Stimulated activated CD8-positive, alpha-beta memory T cell treated with anti-CD3 and anti-CD28 coated beads, Interleukin-4, amount 100 ng/mL, for 1 hour (primary cell): ENCODE data around the gene RABL6.
"Not testable (repeated sequence)": the region's sequence is repeated elsewhere in the genome, so short reads cannot be mapped to it uniquely, and the experiment has no call there.

Source experiments
- DNase-seq, 2 donors: peaks; one replicate each; pipeline ENCODE4 v3.0.0-alpha.2; 2020; ENCODE audit warnings: low read depth in 2 of 2, low spot score in 1 of 2

RABL6 gene

DNA sequence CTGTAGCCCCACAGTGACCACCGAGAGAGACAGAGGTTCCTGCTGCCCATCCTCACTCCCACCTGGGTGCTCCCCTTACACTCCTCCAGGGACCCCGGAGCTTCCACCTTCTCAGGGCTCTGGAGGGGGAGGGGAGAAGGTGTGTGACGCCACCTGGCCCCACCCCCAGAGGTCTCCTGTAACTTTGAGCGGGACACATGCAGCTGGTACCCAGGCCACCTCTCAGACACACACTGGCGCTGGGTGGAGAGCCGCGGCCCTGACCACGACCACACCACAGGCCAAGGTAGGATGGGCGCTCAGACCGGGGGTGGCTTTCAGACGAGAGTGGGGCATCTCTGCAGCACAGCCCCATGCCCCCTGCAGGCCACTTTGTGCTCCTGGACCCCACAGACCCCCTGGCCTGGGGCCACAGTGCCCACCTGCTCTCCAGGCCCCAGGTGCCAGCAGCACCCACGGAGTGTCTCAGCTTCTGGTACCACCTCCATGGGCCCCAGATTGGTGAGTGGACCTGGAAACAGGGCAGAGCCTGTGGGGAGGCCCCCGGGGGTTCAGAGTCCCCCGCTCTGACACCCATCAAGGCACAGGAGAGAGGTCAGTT, 48.9 kb downstream of the RABL6 start:
- no peak for DNase-seq

DNA sequence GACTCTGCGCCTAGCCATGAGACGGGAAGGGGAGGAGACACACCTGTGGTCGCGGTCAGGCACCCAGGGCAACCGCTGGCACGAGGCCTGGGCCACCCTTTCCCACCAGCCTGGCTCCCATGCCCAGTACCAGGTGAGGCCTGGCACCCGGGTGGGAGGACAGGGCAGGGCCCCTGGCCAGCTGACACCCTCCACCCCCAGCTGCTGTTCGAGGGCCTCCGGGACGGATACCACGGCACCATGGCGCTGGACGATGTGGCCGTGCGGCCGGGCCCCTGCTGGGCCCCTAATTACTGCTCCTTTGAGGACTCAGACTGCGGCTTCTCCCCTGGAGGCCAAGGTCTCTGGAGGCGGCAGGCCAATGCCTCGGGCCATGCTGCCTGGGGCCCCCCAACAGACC, 49.4 kb downstream of the RABL6 start:
- no peak for DNase-seq

DNA sequence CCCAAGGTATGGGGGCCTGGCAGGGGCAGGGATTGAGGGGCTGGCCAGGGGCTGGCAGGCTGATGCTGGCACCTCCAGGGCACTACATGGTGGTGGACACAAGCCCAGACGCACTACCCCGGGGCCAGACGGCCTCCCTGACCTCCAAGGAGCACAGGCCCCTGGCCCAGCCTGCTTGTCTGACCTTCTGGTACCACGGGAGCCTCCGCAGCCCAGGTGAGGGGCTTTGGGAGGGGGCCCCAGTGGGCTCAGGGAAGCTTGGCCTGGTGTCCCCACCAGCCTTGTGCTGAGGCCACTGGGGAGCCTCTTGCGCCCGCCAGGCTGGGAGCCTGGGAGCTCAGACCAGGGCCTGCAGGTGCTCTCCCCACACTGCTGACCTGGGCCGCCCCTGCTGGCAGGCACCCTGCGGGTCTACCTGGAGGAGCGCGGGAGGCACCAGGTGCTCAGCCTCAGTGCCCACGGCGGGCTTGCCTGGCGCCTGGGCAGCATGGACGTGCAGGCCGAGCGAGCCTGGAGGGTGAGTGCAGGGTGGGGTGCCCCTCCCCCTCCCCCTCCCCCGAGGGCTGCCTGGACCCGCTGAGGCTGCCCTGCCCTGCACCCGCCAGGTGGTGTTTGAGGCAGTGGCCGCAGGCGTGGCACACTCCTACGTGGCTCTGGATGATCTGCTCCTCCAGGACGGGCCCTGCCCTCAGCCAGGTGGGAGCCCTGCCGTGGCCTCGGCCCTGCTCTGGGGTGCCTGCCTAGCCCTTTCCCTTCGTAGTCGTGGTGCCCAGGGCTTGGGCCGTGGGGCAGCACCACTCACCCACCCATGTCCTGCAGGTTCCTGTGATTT, 50.0 kb downstream of the RABL6 start:
- DNase-seq, result no peak

DNA sequence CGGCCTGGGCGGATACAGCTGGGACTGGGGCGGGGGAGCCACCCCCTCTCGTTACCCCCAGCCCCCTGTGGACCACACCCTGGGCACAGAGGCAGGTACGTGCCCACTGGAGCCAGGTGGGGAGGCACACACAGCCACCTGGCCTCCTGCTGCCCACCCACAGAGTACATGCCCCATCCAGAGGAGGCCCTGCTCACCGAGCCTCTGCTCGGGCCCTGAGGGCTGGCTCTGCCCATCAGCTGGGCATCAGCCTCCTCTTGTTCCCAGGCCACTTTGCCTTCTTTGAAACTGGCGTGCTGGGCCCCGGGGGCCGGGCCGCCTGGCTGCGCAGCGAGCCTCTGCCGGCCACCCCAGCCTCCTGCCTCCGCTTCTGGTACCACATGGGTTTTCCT, 50.7 kb downstream of the RABL6 start:
- DNase-seq, result no peak

DNA sequence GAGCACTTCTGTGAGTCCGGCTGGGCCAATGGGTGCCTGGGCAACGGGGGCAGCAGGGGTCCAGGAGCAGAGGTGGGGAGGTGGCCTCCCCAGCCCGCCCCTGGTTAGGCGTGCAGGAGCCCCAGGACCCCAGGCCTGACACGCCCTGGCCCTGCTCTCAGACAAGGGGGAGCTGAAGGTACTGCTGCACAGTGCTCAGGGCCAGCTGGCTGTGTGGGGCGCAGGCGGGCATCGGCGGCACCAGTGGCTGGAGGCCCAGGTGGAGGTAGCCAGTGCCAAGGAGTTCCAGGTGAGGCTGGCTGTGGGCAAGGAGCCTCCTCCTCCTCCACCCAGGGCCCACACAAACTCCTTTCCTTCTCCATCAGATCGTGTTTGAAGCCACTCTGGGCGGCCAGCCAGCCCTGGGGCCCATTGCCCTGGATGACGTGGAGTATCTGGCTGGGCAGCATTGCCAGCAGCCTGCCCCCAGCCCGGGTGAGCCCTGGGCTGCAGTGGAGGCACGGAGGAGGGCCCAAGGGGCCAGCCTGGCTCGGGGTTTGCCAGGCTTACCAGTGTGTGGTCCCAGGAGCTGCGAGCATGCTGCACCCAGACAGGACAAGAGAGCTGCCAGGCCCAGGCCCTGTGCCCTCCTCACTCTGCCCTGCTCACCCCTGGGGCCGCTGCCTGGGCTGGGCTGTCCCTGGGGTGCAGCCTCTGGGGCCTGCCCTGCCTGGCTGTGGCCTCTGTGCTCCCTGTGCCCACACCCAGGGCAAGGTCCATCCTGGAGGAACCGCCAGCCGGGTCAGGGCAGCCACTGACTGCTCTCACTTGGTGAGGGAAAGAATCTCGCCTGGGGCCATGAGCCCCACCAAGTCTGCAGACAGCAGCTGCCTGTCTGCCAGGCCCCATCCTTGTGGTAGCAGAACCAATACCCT, 51.4 kb downstream of the RABL6 start:
- no peak for DNase-seq

DNA sequence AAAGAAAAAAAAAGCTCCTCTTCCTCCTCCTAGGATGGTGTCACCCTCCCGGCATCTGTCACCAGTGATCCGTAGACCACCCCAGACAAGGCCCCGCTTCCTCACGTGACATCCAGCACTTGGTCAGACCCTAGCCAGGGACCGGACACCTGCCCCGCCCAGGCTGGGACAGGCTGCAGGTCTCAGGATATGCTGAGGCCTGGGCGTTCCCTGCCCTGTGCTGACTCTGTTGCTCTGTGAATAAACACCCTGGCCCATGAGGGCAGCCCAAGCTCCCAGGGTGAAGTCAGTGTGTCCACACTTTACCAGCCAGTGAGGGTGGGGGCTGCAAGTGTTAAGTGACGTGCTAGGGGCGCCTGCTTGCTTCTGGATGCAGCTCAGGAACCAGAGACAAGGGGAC, 52.8 kb downstream of the RABL6 start:
- DNase-seq, result no peak

DNA sequence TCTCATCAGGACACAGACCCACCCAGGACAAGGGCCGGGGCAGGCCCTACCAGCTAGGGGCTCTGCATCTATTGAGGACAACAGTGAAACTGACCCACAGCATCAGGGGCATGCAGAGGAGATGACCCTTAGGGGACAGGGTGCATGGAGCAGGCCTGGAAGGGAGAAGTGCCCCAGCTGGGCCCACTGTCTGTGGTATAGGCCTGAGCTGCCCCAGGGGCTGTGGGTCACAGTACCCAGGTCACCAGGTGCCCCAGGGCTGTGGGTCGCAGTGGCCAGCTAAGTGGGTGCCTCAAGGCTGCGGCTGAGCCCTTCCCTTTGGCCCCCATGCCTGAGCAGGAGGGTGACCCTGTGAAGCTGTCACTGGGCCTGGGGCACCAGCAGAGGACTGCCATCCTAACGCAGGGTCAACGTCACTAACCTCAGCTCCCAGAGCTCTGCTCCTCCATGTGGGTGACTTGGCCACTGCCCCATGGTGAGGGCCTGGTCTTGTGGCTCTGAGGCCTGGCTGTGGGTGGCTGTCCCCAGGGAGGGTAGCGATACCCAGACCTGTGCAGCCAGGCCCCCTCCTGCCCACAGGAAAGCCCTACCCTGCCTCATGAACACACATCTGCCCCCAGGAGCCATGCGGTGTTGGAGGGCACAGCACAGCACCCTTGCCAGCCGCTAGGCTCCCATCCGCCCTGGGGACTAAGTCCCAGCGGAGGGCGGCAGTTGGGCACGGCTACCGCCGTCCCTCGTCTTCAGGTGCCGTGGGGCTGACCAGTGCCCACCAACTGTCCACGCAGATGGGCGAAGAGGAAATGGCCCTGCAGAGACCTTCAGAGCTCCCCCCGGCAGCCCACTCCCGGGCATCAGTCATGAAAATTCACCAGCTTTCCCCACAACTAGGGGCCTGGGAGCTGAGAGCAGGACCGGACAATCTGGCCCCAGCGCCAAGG, 53.5 kb downstream of the RABL6 start:
- DNase-seq, result no peak

DNA sequence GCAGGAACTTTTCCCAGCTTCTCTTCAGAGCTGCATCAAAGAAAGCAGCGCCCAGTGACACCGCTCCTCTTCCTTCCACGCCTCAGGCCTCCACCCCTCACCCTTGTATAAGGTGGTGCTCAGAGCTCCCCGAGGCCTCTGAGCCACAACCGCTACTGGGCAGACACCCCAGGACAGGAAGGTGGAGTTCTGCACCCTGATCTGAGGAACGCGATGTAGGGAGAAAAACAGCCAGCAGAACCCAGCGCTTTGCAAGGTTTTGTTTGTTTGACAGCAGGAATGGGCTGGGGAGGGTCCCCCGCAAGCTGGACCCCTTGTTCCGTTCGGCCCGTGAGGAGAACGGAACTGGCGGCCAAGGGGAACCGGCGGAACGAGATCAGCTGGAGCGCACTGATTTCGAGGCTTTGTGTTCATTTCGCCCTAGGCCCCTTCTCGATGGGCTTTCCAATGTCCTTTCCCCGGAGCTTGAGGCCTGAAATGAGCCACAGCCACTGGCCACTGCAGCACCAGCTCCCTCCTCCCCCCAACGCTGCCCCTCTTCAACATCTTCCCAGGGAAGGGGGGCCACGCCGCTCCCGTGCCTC, 54.2 kb downstream of the RABL6 start:
- DNase-seq, result no peak

DNA sequence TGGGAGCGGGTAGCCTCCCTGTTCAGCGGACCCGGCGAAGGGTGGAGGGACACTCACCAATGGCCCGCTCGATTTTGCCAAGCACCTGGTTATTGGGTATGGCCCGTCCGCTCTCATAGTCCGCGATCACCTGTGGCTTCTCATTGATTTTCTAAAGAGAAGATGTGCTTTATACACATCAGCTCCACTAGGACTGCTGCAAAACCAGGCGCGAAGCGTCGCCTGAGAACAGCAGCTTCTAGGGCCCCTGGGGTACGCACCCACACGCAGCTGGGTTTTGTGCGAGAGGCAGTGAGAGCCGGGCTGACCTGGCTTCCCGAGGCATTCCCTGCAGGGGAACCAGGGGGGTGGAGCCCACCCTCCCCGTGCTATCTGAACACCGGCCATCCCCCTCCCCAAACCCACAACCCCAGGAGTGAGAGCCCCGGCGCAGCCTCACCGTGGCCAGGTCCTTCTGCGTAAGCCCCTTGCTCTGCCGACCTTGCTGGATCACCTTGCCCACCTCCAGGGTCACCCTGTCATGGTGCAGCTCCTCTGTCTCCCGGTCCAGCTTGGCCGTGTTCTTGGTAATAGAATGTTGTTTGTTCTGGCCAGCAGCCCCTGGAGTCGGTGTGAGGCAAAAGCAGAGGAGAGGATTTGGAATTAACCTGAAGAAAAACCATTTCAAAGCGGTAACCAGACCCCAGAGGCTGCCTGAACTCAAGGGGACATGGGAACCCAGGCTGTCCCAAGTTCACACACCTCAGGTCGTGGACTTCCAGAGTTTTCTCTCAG, 55.3 kb downstream of the RABL6 start:
- no peak for DNase-seq

DNA sequence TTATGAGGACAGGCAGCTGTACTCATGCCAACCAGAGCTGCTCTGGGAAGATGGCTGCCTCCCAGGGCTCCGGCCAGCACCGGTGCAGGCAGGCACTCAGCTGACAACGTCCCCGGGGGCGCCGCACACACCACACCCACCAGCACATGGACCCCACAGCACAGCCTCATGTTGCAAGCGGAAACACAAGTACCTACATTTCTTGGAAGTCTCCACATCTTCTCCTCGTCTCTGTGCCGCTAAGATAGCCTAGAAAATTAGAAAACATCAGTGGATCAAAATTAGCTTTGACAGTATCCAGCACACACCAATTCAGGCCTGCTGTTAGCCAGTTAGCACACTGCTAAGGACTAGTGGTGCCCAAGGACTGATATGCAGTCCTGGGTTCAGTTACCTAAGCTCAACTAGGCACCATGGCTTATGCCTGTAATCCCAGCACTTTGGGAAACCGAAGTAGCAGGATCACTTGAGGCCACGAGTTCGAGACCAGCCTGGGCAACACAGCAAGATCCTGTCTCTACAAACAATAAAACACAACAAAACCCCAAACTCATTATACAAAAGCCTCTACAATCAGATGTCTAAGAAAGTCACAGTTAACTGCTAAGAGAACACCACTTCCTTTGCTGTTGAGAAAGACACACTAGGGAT, 56.0 kb downstream of the RABL6 start:
- no peak for DNase-seq

DNA sequence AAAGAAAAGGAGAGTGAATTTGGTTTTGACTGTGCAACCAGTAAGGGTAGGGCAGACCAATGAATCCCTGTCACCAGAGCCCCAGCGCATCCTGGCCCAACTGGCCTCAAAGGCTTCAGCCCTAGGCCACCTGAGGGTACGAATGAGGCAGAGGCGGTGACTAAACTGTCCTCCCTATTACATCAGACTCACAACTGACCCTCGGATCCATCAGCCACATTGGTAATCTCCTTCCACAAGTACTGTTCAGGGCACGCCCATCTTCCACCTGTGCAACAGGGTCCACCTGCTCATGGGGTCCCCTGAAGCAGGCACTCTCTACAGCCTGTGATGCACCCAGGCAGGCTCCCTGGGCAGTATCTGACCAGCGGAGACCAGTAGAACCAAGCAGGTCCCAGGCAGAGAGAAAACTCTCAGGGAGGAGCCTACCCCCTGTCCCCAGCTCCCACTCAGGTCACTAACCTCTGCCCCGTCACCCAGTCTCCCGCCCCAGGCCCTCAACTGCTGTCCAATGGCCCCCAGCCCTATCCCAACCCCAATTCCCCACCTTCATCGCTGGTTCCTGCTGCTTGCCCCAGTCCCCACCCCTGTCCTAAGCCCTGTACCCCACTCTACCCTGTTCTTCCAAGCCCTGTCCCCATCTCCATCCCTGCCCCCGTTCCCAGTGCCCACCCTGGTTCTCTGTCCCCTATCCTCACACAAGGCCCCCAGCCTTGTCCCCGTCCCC, 57.5 kb downstream of the RABL6 start:
- DNase-seq, result no peak

DNA sequence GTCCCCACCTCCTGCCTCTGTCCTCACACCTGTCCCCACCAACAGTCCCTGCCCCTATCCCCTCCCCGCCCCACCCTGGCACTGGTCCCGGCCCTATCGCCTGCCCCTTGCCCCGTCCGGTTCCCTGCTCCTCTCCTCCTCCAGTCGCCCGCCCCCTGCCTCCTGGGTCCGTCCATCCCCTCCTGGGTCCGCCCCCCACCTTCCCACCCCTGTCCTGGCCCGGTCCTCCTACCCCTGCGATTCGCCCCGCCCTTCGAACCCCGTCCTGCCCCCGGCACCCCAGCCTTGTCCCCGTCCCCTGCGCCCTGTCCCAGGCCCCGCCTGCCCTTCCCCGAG, 58.0 kb downstream of the RABL6 start:
- no peak for DNase-seq

DNA sequence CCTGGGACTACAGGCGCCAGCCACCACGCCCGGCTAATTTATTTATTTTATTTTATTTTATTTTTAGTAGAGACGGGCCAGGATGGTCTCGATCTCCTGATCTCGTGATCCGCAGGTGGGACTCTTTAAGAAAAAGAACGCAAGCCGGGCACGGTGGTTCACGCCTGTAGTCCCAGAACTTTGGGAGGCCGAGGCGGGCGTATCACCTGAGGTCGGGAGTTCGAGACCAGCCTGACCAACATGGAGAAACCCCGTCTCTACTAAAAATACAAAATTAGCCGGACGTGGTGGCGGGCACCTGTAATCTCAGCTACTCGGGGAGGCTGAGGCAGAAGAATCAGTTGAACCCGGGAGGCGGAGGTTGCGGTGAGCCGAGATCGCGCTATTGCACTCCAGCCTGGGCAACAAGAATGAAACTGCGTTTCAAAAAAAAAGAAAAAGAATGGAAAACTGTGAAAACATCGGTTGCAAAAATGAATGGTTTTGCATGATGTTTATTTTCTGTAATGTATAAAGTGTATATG, 59.2 kb downstream of the RABL6 start:
- not testable (repeated sequence) for DNase-seq

DNA sequence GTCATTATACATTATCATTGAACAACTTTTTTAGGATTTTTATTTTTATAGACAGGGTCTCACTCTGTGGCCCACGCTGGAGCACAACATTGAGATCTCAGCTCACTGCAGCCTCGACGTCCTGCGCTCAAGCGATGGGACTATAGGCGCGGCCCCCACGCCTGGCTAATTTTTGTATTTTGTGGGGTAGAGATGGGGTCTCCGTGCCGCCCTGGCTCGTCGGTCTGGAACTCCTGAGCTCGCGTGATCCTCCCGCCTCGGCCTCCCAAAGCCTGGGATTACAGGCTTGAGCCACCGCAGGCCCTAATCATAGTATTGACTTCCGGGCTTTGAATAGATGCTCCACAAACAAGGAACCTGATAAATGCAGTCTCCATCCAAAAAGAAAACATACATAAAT, 59.7 kb downstream of the RABL6 start:
- no peak for DNase-seq

DNA sequence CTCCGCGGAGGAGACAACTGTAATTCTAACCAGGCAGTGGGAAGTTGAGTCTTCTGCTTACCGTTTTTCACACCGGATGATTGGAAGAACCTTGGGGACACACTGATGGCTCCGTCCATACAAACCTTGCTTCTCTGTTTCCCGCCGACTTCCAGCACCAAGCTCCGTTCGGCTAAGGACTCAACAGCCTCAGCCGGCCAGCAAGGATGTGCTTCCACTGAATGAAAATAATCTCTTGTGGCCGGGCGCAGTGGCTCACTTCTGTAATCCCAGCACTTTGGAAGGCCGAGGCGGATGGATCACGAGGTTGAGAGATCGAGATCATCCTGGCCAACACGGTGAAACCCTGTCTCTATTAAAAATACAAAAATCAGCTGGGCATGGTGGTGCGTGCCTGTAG, 60.2 kb downstream of the RABL6 start:
- DNase-seq, result no peak

DNA sequence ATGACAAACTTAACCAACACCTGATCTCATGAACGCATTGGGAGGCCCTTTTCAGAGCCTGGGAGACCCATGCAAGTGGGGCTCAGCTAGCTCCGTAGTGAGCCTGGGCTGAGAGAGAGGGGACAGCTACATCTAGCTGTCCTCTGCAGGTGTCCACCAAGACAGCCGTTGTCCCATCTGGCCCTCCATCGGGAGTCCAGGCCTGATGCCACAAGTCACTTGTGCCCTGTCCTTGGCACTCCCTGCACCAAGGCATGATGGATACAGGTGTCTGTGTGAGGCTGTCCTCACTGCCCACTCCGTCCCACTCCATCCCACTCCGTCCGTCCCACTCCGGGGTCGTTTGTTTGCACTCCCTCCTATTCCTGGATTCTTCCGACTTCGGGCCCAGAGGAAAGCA, 60.9 kb downstream of the RABL6 start:
- no peak for DNase-seq

DNA sequence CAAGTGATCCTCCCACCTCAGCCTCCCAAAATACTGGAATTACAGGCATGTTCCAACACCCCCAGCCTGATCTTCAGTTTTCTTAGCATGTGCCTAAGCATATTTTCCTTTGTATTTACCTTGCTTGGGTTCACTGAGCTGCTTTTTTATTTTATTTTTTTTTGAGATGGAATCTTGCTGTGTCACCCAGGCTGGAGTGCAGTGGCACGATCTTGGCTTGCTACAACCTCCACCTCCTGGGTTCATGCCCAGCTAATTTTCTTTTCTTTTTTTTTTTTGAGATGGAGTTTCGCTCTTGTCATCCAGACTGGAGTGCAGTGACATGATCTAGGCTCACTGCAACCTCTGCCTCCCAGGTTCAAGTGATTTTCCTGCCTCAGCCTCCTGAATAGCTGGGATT, 61.9 kb downstream of the RABL6 start:
- not testable (repeated sequence) for DNase-seq

DNA sequence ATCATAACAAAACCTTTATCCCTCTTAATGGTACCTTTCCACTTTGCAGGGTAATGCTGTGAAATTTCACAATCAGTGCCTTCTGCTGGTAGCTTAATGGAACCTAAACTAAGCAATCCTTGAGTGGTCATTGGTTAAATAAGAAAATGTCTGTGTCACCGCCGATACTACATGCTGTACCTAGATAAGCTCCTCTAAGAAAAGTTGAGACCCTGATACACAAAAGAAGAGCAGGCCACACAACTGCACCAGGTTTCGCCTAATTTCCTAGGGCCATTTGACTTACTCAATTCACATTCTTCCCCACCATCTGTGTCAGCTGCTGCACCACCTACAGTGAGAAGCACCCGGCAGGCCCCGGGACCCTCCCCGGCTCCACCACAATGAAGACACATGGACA, 67.4 kb downstream of the RABL6 start:
- DNase-seq, result no peak
